ENCODE measurements around the gene GRK5.
A peak's percentile ranks its signal among the peaks of the same experiment; 100 is the strongest.

GRK5 gene

DNA sequence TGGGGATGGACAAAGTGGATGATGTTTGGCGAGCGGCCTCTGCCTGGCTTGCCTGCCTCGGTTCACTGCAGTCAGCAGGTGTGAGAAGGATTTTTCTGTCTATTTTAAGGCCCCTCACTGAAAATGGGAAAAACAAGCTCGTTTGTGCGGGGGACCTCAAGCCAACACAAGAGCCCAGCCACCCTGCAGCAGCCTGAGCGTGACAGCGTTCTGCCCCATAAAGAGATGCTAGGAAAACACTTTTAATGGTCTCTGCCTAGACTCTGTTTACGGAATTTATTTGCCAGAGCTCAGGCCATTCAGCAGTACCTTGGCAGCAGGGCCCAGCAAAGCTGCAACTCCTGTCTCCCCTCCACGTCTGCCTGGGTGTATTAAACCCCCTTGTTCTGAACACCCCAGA lies 131.7 kb downstream of the GRK5 start:
- TF ChIP-seq, protein P1, sequence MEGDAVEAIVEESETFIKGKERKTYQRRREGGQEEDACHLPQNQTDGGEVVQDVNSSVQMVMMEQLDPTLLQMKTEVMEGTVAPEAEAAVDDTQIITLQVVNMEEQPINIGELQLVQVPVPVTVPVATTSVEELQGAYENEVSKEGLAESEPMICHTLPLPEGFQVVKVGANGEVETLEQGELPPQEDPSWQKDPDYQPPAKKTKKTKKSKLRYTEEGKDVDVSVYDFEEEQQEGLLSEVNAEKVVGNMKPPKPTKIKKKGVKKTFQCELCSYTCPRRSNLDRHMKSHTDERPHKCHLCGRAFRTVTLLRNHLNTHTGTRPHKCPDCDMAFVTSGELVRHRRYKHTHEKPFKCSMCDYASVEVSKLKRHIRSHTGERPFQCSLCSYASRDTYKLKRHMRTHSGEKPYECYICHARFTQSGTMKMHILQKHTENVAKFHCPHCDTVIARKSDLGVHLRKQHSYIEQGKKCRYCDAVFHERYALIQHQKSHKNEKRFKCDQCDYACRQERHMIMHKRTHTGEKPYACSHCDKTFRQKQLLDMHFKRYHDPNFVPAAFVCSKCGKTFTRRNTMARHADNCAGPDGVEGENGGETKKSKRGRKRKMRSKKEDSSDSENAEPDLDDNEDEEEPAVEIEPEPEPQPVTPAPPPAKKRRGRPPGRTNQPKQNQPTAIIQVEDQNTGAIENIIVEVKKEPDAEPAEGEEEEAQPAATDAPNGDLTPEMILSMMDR (IDR thresholded peaks at IDR 0.05; ENCODE audit: low read depth, low read length, missing control alignments) = no peak
- H3K27ac ChIP-seq = no peak overlapping the region
- in situ Hi-C loops (cut with HindIII; ENCODE audit: low pct_ligation_motif_present, low sequenced_read_pairs) = no loop called here
- no peaks in the 10 kb centered on the region for H3K36me3 ChIP-seq (replicated peaks)
- no peak overlapping the region for H3K4me3 ChIP-seq (ENCODE audit: low read depth, low read length)
- DNase-seq = no peak
- no peaks in the 10 kb centered on the region for H3K27me3 ChIP-seq (replicated peaks)

DNA sequence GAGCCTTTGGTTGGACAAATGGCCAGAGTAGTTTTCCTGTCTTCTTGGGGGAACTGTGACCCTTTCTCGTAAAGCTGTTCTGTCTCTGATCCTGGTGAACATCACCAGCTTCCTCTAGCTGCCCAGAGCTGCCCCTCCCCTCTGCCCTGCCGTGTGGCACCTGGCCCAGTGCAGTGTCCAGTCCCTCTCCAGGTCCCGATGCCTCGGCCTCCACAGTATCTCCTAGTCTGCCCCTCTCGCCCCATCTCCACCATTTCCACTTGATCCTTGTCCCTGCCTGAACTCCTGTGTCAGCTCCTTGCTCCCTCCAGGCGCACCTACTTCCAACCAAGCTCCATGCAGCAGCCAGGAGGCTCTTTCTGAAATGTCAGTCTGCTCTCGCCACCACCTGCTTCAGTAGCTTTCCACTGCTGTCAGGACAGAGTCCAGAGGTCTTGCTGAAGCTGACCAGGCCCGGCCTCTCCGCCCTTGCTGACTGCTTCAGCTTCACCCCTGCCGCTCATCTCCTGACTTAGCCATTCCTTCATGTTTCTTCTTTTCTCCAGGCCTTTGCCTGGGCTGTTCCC lies 133.6 kb downstream of the GRK5 start:
- in situ Hi-C loops (cut with HindIII; ENCODE audit: low pct_ligation_motif_present, low sequenced_read_pairs) = no loop called here
- no peak for DNase-seq
- TF ChIP-seq, protein P1 (IDR thresholded peaks at IDR 0.05; ENCODE audit: low read depth, low read length, missing control alignments) = no peak
- H3K27ac ChIP-seq = peak overlapping the region; percentile 10
- H3K27me3 ChIP-seq (replicated peaks) = no peaks in the 10 kb centered on the region
- no peak overlapping the region for H3K4me3 ChIP-seq (ENCODE audit: low read depth, low read length)
- no peaks in the 10 kb centered on the region for H3K36me3 ChIP-seq (replicated peaks)

DNA sequence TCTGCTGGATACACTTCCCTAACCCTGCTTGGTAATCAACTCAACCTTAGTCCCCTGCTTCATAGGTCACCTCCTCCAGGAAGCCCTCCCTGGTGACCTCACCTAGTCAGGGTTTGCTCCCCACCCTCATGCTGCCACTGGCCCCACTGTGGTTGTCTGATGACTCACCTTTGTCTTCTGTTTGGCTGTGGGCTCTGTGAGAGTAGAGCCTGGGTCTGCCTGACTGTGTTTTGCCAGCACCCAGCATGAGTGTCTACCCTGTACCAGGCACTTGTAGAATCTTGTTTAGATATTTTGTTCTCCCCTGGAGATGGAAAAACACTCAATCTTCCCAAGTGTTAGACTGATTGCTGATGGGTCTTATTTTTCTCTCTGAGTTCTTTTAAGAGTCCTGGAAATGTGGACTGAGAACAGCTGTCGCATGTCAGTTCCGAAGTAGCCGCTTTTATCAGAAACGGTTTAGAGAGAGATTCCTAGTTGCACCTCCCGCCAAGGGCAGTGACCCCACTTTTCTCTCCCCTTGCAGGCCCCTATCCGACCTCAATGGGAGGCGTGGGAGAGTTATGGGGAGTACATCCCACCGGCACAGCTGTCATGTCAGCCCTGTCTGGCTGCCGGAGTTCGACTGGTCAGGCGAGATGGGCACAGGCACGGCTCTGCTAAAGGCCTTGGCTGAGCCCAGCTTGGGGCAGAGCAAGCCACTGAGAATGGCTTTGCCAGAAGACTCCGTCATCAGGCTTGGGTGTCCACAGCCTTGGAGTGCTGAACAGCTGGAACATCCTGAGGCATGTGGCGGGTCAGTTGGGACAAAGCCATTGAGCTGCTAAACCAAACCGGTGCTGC lies 134.3 kb downstream of the GRK5 start:
- H3K36me3 ChIP-seq (replicated peaks) = no peaks in the 10 kb centered on the region
- TF ChIP-seq, protein P1 (IDR thresholded peaks at IDR 0.05; ENCODE audit: low read depth, low read length, missing control alignments) = no peak
- in situ Hi-C loops (cut with HindIII; ENCODE audit: low pct_ligation_motif_present, low sequenced_read_pairs) = no loop called here
- H3K4me3 ChIP-seq (ENCODE audit: low read depth, low read length) = no peak overlapping the region
- peak overlapping the region; percentile 42 for H3K27ac ChIP-seq
- H3K27me3 ChIP-seq (replicated peaks) = no peaks in the 10 kb centered on the region
- peak; percentile 76 for DNase-seq

DNA sequence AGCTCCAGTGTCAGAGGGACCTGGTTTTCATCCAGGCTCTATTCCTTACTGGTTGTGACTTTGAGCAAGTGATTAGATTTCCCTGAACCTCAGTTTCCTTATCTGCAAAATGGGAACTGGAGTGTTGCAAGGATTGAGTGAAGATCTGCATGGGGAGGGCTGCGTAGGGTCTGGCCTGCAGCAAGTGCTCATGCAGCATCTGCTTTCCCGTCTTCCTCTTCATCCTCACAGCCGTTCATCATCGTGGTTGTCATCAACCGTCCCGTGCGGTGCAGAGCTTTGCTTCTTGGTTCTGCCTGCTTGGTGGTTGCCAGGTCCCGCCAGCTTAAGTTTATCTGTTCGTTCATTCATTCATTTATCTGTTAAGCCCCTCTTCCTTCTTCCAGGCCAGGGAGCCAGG lies 135.0 kb downstream of the GRK5 start:
- in situ Hi-C loops (cut with HindIII; ENCODE audit: low pct_ligation_motif_present, low sequenced_read_pairs) = no loop called here
- TF ChIP-seq, protein P1 (IDR thresholded peaks at IDR 0.05; ENCODE audit: low read depth, low read length, missing control alignments) = no peak
- Histone ChIP-seq H3K27me3 (replicated peaks) (no peaks in the 10 kb centered on the region), H3K27ac (no peak overlapping the region), H3K36me3 (replicated peaks) (no peaks in the 10 kb centered on the region), H3K4me3 (ENCODE audit: low read depth, low read length) (no peak overlapping the region)
- DNase-seq = no peak

DNA sequence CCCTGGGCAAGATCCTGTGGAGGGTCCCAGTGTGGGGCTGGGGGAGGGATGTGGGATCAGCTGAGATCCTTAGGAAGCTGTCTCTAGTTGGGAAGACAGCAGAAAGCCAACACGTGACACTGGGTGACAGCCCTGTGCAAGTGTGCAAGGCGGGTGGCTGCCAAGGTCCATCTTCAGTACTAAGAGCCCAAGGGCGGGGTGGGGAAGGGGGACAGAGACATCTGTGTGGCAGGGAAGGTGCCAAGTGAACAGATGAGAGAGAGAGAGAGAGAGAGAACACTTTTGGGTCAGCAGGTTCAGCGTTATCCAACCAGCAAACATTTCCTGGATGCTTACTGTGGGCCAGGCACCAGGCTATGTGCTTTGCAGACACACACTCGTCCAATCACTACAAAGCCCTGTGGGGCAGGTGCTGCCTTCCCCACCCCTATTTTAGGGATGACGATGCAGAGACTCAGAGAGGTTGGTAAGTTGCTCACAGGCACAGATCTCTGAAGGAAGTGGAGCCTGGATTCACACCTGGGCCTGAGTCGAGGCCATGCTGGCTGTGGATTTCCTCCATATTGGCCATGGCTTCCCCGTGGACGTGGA lies 135.7 kb downstream of the GRK5 start:
- Histone ChIP-seq H3K27me3 (replicated peaks) (no peaks in the 10 kb centered on the region), H3K36me3 (replicated peaks) (no peaks in the 10 kb centered on the region), H3K4me3 (ENCODE audit: low read depth, low read length) (no peak overlapping the region), H3K27ac (no peak overlapping the region)
- no peak for DNase-seq
- TF ChIP-seq, protein P1 (IDR thresholded peaks at IDR 0.05; ENCODE audit: low read depth, low read length, missing control alignments) = no peak
- in situ Hi-C loops (cut with HindIII; ENCODE audit: low pct_ligation_motif_present, low sequenced_read_pairs) = no loop called here

Measured in brain microvascular endothelial cell (primary cell).